Left renal pelvis (tissue), 4 donors: ENCODE data around the gene TBC1D32. TPM values are rescaled to one million over a fixed set of nuclear protein-coding genes. Genes with fewer than 3 reads are reported as not detected.
A peak's percentile ranks its signal among the peaks of the same experiment; 100 is the strongest.
"Not testable (repeated sequence)": the region's sequence is repeated elsewhere in the genome, so short reads cannot be mapped to it uniquely, and the experiment has no call there.

Source experiments
- DNase-seq, 4 donors: peaks; one replicate each; pipeline ENCODE4 v3.0.0-alpha.2; 2013; ENCODE audit warnings: low read depth in 4 of 4, low spot score in 3 of 4
- polyA plus RNA-seq, 4 donors: library from polyadenylated mRNA; unstranded; fragments of 120-200 nt; gene quantifications; one replicate each; pipeline ENCODE4 v1.2.1, GENCODE V29; 2013; ENCODE audit not compliant: insufficient read length in 4 of 4

TBC1D32 gene
- polyA plus RNA-seq, 4 donors, result 15.0 to 18.1 (median 16.2) TPM

GRCh38 chr6:121223930-121224329 is 110.3 kb downstream of the TBC1D32 start:
- no peak for DNase-seq

GRCh38 chr6:121223212-121223611 is 111.1 kb downstream of the TBC1D32 start:
- DNase-seq, result no peak

DNA sequence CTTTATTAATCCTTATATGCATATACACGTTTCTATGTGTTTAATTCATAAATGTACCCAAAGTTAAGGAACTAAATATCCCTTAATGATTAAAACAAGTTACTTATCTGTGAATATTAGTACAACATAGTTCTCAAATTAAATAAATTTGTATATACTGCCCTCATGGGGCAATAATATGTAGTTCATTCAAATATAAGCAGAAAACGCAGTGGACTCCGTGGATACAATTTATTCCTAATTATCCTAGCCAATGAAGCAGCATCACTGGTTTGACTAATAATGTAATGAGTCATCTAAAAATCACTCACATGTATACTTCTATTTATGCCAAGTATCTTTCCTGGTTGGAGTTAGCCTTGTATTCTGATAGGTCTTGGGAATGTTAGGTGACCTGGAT is 111.6 kb downstream of the TBC1D32 start:
- DNase-seq, result no peak

DNA sequence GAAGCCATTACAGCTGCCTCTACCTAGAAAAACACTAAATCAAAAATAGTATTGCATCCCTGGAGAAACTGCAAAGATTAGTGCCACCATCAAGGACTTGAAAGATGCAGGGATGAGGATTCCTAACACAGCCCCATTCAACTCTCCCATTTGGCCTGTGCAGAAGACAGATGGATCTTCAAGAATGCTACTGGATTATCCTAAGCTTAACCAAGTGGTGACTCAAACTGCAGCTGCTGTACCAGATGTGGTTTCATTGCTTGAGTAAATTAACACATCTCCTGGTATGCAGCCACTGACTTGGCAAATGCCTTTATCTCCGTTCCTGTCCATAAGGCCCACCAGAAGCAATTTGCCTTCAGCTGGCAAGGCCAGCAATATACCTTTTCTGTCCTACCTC is 117.4 kb downstream of the TBC1D32 start:
- no peak for DNase-seq

GRCh38 chr6:121213341-121213740 is 120.9 kb downstream of the TBC1D32 start:
- not testable (repeated sequence) for DNase-seq

DNA sequence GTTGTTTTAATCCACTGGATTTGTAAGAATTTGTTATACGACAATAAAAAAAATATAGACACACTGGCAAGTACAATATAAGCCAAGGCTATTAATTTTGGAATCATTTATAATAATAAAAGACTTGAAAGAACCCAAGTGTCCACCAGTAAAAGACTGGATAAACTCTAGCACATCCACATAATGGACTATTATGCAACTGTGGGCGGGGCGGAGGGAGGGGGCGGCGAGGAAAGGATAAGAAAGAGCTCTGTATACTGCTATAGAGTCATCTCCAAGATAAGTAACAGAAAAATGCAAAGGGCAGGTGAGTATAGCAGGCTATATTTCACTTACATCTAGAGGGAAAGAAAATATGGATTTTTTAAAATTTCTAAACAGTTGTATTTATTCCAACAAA is 123.3 kb downstream of the TBC1D32 start:
- DNase-seq, result no peak

GRCh38 chr6:121205569-121205968 is 128.7 kb downstream of the TBC1D32 start:
- no peak for DNase-seq

DNA sequence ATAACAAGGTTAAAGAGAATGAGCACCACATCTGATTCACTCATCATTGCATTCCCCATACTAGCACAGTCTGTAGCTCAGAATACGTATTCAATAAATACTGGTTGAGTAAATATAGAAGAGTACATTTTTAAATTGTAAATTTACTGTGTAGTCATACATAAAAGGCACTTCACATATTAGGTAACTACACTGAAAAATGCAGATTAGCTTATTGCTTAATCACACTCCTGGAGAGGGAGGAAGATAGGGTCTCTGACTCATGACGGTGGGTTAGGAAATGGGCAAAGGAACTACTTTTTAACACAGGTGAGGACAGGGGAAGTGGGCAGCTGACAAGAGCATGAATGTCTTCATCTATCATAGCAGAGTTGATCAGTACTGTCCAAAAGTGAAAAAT is 133.2 kb downstream of the TBC1D32 start:
- no peak for DNase-seq

DNA sequence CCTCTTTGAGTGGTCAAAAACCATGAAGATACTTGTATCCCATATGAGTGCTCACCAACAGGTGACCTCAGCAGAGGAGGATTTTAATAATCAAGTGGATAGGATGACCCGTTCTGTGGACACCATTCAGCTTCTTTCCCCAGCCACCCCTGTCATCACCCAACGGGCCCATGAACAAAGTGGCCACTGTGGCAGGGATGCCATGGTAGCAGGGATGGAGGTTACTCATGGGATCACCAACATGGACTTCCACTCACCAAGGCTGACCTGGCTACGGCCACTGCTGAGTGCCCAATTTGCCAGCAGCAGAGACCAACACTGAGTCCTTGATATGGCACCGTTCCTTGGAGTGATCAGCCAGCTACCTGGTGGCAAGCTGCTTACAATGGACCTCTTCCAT is 138.2 kb downstream of the TBC1D32 start:
- DNase-seq, result not testable (repeated sequence)

DNA sequence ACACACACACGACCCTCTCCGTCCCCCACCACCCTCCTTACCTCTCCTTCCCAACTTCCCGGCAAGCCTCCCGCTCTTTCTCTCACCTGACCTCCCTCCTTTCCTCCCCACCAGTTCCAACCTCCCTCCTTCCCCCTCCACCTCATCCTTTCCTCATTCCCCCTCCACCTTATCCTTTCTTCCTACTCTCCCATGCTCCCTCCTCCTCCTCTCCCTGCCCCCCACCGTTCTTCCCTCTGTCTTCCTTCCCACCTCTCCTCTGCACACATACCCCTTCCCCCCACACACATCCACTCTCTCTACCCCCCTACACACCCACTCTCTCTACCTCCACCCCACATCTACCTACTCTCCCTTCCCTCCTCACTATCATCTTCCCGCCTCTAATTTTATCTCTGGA is 144.2 kb downstream of the TBC1D32 start:
- no peak for DNase-seq

DNA sequence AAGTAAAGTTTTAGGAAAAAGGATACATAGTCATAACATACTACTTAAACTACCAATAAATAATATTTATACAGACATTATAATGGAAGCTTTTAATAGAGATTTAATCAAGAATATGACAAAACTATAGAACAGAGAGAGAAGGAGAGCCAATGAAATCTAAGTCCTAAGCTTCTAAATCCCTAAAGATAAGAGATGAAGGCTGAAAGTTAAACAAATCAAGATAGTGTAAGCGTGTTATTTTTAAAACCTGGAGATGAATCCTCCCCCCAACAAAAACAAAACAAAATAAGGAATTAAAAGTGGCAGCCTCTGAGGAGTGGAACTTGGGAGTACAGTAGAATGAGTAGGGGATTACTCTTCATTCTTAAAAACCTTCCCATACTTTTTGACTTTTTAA is 145.9 kb downstream of the TBC1D32 start:
- DNase-seq, result no peak

DNA sequence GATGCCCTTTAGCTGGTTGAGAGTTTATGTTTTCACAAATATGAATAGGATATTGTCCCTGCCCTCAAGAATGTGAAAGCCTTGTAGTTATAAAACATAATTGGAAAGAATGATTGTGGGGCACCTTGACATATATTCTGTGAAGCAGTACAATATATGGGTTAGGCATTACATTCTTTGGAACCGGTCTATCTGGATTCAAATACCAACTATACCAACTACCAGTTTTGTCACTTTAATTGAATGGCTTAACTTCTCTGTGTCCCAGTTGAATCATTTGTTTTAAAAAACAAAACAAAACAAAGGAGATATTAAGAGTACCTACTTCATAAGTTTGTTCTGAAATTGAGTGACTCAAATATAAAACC is 146.5 kb downstream of the TBC1D32 start:
- DNase-seq, result peak in 1 of 4 donors; percentile 9

DNA sequence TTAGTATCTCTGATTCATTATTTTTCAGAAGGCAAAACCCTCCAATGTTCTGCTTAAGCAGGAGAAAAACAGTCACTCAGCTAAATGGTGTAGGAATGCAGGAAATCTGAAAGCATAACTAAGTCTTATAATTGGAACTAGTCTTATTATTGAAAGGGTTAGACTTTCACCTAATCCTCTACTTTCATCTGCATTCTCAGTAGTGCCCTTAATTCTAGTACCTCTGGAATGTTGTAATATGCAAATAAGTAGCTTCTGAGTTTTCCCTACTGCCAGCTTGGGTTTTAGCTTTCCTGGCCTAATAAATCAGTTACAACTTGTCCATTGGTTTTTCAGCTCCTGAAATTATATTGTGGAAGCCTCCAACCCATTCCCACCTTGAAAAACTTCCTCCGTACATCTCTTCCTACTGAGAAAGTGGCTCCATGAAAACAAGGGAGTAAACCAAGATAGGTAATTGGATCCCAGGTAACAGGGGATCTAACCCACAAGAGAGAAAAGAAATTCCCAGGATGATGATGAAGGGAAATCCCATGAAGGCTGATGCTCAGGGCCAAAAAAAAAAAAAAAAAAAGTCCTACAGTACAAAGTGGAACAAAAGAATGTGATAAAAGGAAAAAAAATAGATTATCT is 147.0 kb downstream of the TBC1D32 start:
- no peak for DNase-seq

GRCh38 chr6:121183742-121184141 is 150.5 kb downstream of the TBC1D32 start:
- DNase-seq, result no peak

DNA sequence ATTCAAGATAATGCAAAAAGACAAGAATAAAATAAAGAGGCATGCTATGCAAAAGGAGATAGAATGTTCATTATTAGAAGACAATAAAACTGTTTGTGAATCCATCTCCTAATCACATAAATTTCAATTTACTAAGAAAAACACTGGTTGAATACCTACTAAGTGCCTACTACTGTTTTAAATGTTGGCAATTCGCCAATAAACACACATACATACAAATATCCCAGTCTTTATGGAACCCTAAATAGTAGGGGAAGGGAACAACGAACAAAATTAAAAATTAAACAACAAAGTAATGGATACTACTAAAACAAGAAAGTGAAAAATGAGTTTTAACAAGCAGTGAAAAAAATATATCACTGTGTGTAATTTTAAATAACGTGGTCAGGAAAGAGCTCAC is 158.5 kb downstream of the TBC1D32 start:
- no peak for DNase-seq

- not testable (repeated sequence) for DNase-seq
Measured at GRCh38 chr6:121172451-121172850, 161.8 kb downstream of the TBC1D32 start.

- DNase-seq, result no peak
Measured at GRCh38 chr6:121171879-121172278, 162.4 kb downstream of the TBC1D32 start.

- DNase-seq, result no peak
Measured at GRCh38 chr6:121161886-121162285, 172.4 kb downstream of the TBC1D32 start.

DNA sequence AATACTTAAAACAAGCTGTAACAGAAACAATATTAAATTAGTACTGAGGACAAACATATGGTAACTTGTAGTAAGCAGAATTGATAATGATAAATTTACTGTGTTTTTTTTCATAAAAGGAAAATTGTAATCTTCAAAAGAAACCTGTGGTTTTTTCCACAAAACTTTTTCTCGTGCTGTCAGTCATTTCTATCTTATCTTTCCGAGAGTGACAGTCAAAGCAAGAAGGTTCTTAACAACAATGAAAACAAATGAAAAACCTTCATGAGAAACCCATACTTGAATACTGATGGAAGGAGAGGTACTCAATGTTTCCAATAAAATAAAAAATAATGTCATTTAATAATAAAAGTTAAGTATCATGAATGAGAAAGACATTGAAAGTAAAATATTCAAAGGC is 174.0 kb downstream of the TBC1D32 start:
- DNase-seq, result no peak

DNA sequence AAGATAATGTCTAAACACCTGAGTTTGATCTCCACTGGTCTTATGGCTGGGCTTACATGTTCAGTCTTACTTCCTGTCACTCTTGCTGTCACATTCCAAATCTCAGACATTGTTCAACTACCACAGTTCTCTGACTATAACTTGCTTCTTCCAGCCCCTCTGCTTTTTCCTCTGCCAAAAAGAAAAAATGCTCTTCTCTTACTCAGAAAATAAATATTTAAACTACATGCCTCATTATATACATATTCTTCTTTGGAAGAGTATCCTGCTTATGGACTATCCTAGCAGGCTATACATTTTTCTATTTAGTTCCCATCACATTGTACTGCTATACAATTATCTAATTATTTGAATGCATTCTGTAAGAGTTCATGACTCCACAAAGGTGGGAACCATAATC is 175.4 kb downstream of the TBC1D32 start:
- DNase-seq, result no peak

GRCh38 chr6:121158438-121158837 is 175.8 kb downstream of the TBC1D32 start:
- no peak for DNase-seq

DNA sequence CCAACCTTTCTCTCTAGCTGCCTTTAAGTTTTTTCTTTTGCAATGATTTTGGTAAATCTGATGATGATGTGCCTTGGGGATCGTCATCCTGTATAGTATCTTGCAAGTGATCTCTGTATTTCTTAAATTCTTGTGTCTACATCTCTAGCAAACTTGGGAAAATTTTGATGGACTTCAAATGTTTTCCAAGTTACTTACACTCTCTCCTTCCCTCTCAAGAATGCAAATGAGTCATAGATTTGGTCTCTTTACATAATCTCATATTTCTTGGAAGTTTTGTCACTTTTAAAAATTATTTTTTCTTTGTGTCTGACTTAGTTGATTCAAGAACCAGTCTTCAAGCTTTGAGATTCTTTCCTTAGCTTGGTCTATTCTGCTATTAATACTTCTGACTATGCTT is 176.4 kb downstream of the TBC1D32 start:
- no peak for DNase-seq

DNA sequence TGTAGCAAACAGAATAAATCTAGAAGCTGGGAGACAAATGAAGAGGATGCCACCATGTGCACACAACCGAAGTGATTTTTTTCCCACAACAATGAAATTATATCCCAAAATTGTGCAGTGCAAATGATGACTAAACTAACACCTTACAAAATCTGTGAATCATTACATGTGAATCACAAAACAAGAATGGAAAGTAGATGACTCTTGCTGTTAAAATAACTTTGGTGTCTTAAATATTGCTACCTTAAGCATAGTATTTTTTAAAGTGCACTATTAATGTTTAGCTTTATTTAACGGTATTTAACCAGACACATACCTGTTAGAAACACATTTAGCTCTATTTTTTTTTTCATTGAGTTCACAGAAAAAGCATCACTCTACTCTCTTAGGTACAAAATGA is 190.8 kb downstream of the TBC1D32 start:
- DNase-seq, result no peak
